Measurements from ENCODE around the gene NR0B2. TPM values are rescaled to one million over a fixed set of nuclear protein-coding genes. Genes with fewer than 3 reads are reported as not detected.

NR0B2 gene
- total and polyA plus RNA-seq, 10 of the 15 experiments (the other 5 are each of a cell fraction or from before 2014, with no cell fraction given), result not detected

GRCh38 chr1:26951821-26952497 lies 38.2 kb upstream of the NR0B2 start:
- TF ChIP-seq CHD2 (IDR thresholded peaks at IDR 0.05; ENCODE audit: borderline replicate concordance, low read depth, low read length) (no peak), YBX1 (IDR thresholded peaks at IDR 0.05) (no peak)
- H3K27me3 ChIP-seq (replicated peaks in 1 of 2; ENCODE audit: control insufficient read depth in 2 of 2, insufficient read depth in 2 of 2, low read length in 1 of 2), result no peaks in the 10 kb centered on the region
- ChIA-PET RAD21 (ENCODE audit: unreplicated experiment) (no interaction called here), POLR2A (no interaction called here), CTCF (no interaction called here), SMC1A (ENCODE audit: uncharacterized antibody, unreplicated experiment) (no interaction called here)
- peaks cover 0 to 3% of the 10 kb centered on the region in 2 experiments; a peak in 2 of 4 replicates for H3K36me3 ChIP-seq (ENCODE audit: control insufficient read depth in 2 of 2, insufficient read depth in 2 of 2, low read length in 1 of 2)
- DNase-seq (ENCODE audit: low read depth, low spot score), result no peak
- no peak for FAIRE-seq
- no TSS peak for BruUV-seq (replicated peaks)
- H3K4me2 ChIP-seq (ENCODE audit: control insufficient read depth, insufficient read depth), result no peak overlapping the region
- H3K27ac ChIP-seq (ENCODE audit: control insufficient read depth, insufficient read depth), result no peak overlapping the region
- H3K4me1 ChIP-seq (ENCODE audit: control insufficient read depth, insufficient read depth, low read length), result no peaks in the 10 kb centered on the region
- no peaks in the 10 kb centered on the region for H4K20me1 ChIP-seq (ENCODE audit: control insufficient read depth, insufficient read depth)
- ATAC-seq, result no peak
- H3K9me3 ChIP-seq (replicated peaks; ENCODE audit: control insufficient read depth, insufficient read depth, low read length), result no peaks in the 10 kb centered on the region; the same call in 2 of the 3 replicates
- H3K4me3 ChIP-seq, result no peak overlapping the region
- in situ Hi-C loops (cut with MboI) (no loop called here), intact Hi-C loops (cut with micrococcal nuclease; ENCODE audit: unreplicated experiment) (no loop called here)
- 73% methylated on average over 22 of the region's 24 CpGs for WGBS (ENCODE audit: insufficient coverage, insufficient replicate concordance, low lambda C conversion rate, missing lambda C conversion rate)
- H3K79me2 ChIP-seq (ENCODE audit: control insufficient read depth, insufficient read depth, low read length), result no peaks in the 10 kb centered on the region
- H3K9ac ChIP-seq (ENCODE audit: control insufficient read depth, insufficient read depth, low read length), result no peak overlapping the region
- H2AFZ ChIP-seq (ENCODE audit: control insufficient read depth, low read depth, low read length), result no peak overlapping the region

GRCh38 chr1:26951216-26951615 lies 37.4 kb upstream of the NR0B2 start:
- Histone ChIP-seq H3K4me3 (no peak overlapping the region), H3K79me2 (ENCODE audit: control insufficient read depth, insufficient read depth, low read length) (no peaks in the 10 kb centered on the region), H3K27ac (ENCODE audit: control insufficient read depth, insufficient read depth) (no peak overlapping the region), H3K9me3 (replicated peaks; ENCODE audit: control insufficient read depth, insufficient read depth, low read length) (no peaks in the 10 kb centered on the region; the same call in 2 of the 3 replicates), H3K4me1 (ENCODE audit: control insufficient read depth, insufficient read depth, low read length) (no peaks in the 10 kb centered on the region), H3K9ac (ENCODE audit: control insufficient read depth, insufficient read depth, low read length) (no peak overlapping the region), H3K27me3 (replicated peaks in 1 of 2; ENCODE audit: control insufficient read depth in 2 of 2, insufficient read depth in 2 of 2, low read length in 1 of 2) (no peaks in the 10 kb centered on the region), H3K36me3 (ENCODE audit: control insufficient read depth in 2 of 2, insufficient read depth in 2 of 2, low read length in 1 of 2) (peaks cover 0 to 6% of the 10 kb centered on the region in 2 experiments; a peak in 2 of 4 replicates), H4K20me1 (ENCODE audit: control insufficient read depth, insufficient read depth) (no peaks in the 10 kb centered on the region), H2AFZ (ENCODE audit: control insufficient read depth, low read depth, low read length) (no peak overlapping the region), H3K4me2 (ENCODE audit: control insufficient read depth, insufficient read depth) (no peak overlapping the region)
- POLR2A ChIA-PET, result no interaction called here
- DNase-seq (ENCODE audit: low read depth, low spot score) (no peak), FAIRE-seq (no peak), ATAC-seq (no peak)
- intact Hi-C loops (cut with micrococcal nuclease; ENCODE audit: unreplicated experiment) (no loop called here), in situ Hi-C loops (cut with MboI) (no loop called here)
- SMC1A ChIA-PET (ENCODE audit: uncharacterized antibody, unreplicated experiment), result no interaction called here
- RAD21 ChIA-PET (ENCODE audit: unreplicated experiment), result no interaction called here
- WGBS (ENCODE audit: insufficient coverage, insufficient replicate concordance, low lambda C conversion rate, missing lambda C conversion rate), result 92% methylated on average over 14 of the region's 14 CpGs
- no TSS peak for BruUV-seq (replicated peaks)
- CTCF ChIA-PET, result no interaction called here
- no peak for TF ChIP-seq STAT3 (IDR thresholded peaks at IDR 0.05; ENCODE audit: low read depth, low read length)
- TF ChIP-seq, protein P1, sequence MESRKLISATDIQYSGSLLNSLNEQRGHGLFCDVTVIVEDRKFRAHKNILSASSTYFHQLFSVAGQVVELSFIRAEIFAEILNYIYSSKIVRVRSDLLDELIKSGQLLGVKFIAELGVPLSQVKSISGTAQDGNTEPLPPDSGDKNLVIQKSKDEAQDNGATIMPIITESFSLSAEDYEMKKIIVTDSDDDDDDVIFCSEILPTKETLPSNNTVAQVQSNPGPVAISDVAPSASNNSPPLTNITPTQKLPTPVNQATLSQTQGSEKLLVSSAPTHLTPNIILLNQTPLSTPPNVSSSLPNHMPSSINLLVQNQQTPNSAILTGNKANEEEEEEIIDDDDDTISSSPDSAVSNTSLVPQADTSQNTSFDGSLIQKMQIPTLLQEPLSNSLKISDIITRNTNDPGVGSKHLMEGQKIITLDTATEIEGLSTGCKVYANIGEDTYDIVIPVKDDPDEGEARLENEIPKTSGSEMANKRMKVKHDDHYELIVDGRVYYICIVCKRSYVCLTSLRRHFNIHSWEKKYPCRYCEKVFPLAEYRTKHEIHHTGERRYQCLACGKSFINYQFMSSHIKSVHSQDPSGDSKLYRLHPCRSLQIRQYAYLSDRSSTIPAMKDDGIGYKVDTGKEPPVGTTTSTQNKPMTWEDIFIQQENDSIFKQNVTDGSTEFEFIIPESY (IDR thresholded peaks at IDR 0.05), result no peak
- TF ChIP-seq KLF5 (IDR thresholded peaks at IDR 0.05; ENCODE audit: partially characterized antibody), result no peak
- TF ChIP-seq HDAC6 (IDR thresholded peaks at IDR 0.05; ENCODE audit: unreplicated experiment), result no peak
- TF ChIP-seq NFXL1 (IDR thresholded peaks at IDR 0.05; ENCODE audit: borderline replicate concordance), result no peak
- TF ChIP-seq RB1 (IDR thresholded peaks at IDR 0.05; ENCODE audit: borderline replicate concordance), result no peak
- no peak for TF ChIP-seq PAX5 (IDR thresholded peaks at IDR 0.05; ENCODE audit: borderline replicate concordance, low read depth, low read length)
- no peak for TF ChIP-seq ZSCAN29 (IDR thresholded peaks at IDR 0.05)
- TF ChIP-seq, protein P2, sequence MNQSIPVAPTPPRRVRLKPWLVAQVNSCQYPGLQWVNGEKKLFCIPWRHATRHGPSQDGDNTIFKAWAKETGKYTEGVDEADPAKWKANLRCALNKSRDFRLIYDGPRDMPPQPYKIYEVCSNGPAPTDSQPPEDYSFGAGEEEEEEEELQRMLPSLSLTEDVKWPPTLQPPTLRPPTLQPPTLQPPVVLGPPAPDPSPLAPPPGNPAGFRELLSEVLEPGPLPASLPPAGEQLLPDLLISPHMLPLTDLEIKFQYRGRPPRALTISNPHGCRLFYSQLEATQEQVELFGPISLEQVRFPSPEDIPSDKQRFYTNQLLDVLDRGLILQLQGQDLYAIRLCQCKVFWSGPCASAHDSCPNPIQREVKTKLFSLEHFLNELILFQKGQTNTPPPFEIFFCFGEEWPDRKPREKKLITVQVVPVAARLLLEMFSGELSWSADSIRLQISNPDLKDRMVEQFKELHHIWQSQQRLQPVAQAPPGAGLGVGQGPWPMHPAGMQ (IDR thresholded peaks at IDR 0.05; ENCODE audit: borderline replicate concordance), result no peak
- TF ChIP-seq, protein P3, sequence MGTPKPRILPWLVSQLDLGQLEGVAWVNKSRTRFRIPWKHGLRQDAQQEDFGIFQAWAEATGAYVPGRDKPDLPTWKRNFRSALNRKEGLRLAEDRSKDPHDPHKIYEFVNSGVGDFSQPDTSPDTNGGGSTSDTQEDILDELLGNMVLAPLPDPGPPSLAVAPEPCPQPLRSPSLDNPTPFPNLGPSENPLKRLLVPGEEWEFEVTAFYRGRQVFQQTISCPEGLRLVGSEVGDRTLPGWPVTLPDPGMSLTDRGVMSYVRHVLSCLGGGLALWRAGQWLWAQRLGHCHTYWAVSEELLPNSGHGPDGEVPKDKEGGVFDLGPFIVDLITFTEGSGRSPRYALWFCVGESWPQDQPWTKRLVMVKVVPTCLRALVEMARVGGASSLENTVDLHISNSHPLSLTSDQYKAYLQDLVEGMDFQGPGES (IDR thresholded peaks at IDR 0.05), result no peak
- no peak for TF ChIP-seq PAX8 (IDR thresholded peaks at IDR 0.05)
